ENCODE measurements around the gene CDC34. TPM values are rescaled to one million over a fixed set of nuclear protein-coding genes. Genes with fewer than 3 reads are reported as not detected.
A peak's percentile ranks its signal among the peaks of the same experiment; 100 is the strongest.

CDC34 gene
- total RNA-seq, 1 experiment from 2014 or later, result 129 TPM

DNA sequence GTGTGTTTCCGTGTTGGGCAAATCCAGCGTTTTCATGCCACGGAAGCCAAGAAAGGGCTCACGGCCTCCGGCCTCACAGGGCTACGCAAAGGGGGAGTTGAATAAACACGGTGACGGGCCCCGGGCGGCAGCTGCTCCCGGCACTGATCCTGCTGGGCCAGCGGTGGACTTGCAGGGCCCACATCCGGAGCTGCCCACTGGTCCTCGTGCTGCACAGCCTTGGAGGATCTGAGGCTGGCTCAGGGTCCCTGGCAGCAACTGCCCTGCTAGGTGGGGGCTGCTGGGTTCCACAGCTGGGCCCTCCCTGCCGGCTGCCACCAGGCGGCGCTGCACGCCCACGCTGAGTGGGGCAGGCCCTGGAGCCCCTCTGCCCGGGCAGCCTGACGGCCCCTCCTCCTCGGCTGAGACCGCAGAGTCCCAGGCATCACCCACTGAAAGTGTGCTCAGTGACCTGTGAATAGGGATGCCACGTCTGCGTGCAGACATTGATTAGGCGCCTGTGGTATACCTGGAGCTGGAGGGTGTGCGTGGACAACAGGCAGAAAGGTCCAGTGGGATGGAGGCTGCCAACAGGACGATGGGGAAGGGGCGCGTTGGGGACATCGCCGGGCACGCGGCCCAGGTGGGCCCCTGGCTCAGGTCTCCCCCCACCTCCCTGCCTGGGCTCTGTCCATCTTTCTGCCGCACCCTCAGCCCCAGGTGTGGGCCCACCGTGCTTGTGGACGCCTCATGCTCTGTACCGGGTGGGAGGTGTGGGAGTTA, 52.9 kb downstream of the CDC34 start (continued):
- TF ChIP-seq, protein P1, sequence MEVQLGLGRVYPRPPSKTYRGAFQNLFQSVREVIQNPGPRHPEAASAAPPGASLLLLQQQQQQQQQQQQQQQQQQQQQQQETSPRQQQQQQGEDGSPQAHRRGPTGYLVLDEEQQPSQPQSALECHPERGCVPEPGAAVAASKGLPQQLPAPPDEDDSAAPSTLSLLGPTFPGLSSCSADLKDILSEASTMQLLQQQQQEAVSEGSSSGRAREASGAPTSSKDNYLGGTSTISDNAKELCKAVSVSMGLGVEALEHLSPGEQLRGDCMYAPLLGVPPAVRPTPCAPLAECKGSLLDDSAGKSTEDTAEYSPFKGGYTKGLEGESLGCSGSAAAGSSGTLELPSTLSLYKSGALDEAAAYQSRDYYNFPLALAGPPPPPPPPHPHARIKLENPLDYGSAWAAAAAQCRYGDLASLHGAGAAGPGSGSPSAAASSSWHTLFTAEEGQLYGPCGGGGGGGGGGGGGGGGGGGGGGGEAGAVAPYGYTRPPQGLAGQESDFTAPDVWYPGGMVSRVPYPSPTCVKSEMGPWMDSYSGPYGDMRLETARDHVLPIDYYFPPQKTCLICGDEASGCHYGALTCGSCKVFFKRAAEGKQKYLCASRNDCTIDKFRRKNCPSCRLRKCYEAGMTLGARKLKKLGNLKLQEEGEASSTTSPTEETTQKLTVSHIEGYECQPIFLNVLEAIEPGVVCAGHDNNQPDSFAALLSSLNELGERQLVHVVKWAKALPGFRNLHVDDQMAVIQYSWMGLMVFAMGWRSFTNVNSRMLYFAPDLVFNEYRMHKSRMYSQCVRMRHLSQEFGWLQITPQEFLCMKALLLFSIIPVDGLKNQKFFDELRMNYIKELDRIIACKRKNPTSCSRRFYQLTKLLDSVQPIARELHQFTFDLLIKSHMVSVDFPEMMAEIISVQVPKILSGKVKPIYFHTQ (CRISPR knock-in tag; IDR thresholded peaks at IDR 0.05), result peak; percentile 15; the same call in 1 of the 2 replicates
- peak; percentile 95 for TF ChIP-seq CTCF (IDR thresholded peaks at IDR 0.05)
- TF ChIP-seq JUN (CRISPR knock-in tag; IDR thresholded peaks at IDR 0.05), result no peak
- TF ChIP-seq FOXP1 (CRISPR knock-in tag; IDR thresholded peaks at IDR 0.05; ENCODE audit: borderline replicate concordance), result peak; percentile 87
- TF ChIP-seq NFE2L1 (CRISPR knock-in tag; IDR thresholded peaks at IDR 0.05), result no peak
- TF ChIP-seq FOXP4 (CRISPR knock-in tag; IDR thresholded peaks at IDR 0.05), result no peak
- no peak for TF ChIP-seq SMAD4 (CRISPR knock-in tag; IDR thresholded peaks at IDR 0.05)
- TF ChIP-seq ZNF138 (CRISPR knock-in tag; conservative IDR thresholded peaks at IDR 0.05), result no peak
- TF ChIP-seq RORB (CRISPR knock-in tag; IDR thresholded peaks at IDR 0.05), result no peak
- TF ChIP-seq ZMAT4 (CRISPR knock-in tag; IDR thresholded peaks at IDR 0.05), result no peak
- TF ChIP-seq, protein P2, sequence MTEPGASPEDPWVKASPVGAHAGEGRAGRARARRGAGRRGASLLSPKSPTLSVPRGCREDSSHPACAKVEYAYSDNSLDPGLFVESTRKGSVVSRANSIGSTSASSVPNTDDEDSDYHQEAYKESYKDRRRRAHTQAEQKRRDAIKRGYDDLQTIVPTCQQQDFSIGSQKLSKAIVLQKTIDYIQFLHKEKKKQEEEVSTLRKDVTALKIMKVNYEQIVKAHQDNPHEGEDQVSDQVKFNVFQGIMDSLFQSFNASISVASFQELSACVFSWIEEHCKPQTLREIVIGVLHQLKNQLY (CRISPR knock-in tag; IDR thresholded peaks at IDR 0.05), result no peak
- TF ChIP-seq ZNF232 (CRISPR knock-in tag; IDR thresholded peaks at IDR 0.05), result no peak
- TF ChIP-seq, protein P3, sequence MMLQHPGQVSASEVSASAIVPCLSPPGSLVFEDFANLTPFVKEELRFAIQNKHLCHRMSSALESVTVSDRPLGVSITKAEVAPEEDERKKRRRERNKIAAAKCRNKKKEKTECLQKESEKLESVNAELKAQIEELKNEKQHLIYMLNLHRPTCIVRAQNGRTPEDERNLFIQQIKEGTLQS (CRISPR knock-in tag; conservative IDR thresholded peaks at IDR 0.05), result no peak
- TF ChIP-seq, protein P4, sequence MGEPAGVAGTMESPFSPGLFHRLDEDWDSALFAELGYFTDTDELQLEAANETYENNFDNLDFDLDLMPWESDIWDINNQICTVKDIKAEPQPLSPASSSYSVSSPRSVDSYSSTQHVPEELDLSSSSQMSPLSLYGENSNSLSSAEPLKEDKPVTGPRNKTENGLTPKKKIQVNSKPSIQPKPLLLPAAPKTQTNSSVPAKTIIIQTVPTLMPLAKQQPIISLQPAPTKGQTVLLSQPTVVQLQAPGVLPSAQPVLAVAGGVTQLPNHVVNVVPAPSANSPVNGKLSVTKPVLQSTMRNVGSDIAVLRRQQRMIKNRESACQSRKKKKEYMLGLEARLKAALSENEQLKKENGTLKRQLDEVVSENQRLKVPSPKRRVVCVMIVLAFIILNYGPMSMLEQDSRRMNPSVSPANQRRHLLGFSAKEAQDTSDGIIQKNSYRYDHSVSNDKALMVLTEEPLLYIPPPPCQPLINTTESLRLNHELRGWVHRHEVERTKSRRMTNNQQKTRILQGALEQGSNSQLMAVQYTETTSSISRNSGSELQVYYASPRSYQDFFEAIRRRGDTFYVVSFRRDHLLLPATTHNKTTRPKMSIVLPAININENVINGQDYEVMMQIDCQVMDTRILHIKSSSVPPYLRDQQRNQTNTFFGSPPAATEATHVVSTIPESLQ (CRISPR knock-in tag; IDR thresholded peaks at IDR 0.05), result no peak
- TF ChIP-seq NR2C2 (CRISPR knock-in tag; IDR thresholded peaks at IDR 0.05), result no peak
- TF ChIP-seq, protein P5, sequence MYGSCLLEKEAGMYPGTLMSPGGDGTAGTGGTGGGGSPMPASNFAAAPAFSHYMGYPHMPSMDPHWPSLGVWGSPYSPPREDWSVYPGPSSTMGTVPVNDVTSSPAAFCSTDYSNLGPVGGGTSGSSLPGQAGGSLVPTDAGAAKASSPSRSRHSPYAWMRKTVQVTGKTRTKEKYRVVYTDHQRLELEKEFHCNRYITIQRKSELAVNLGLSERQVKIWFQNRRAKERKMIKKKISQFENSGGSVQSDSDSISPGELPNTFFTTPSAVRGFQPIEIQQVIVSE (CRISPR knock-in tag; IDR thresholded peaks at IDR 0.05; ENCODE audit: borderline replicate concordance), result no peak
- TF ChIP-seq STAT6 (CRISPR knock-in tag; conservative IDR thresholded peaks at IDR 0.05; ENCODE audit: low read depth), result no peak
- no peak for TF ChIP-seq TP53 (CRISPR knock-in tag; IDR thresholded peaks at IDR 0.05)
- TF ChIP-seq ATF1 (CRISPR knock-in tag; IDR thresholded peaks at IDR 0.05), result no peak
- TF ChIP-seq ZNF396 (CRISPR knock-in tag; IDR thresholded peaks at IDR 0.05; ENCODE audit: borderline replicate concordance), result no peak
- no peak for TF ChIP-seq RELA (CRISPR knock-in tag; IDR thresholded peaks at IDR 0.05; ENCODE audit: borderline replicate concordance)
- no peak for TF ChIP-seq ZNF423 (CRISPR knock-in tag; IDR thresholded peaks at IDR 0.05)
- TF ChIP-seq GTF2I (CRISPR knock-in tag; conservative IDR thresholded peaks at IDR 0.05), result no peak
- TF ChIP-seq E2F5 (CRISPR knock-in tag; IDR thresholded peaks at IDR 0.05), result no peak
- no peak for TF ChIP-seq ZNF263 (CRISPR knock-in tag; IDR thresholded peaks at IDR 0.05; ENCODE audit: low read depth)
